Effector memory CD4-positive, alpha-beta T cell (primary cell): ENCODE results near the gene TCL1A.

Experiments
- DNase-seq, 3 donors: peaks; one replicate each; pipeline ENCODE4 v3.0.0-alpha.2; 2020
- H3K27ac ChIP-seq: 2 replicates; pipeline ENCODE4 v1.7.0; 2013; ENCODE audit warnings: mild to moderate bottlenecking, low read length, moderate library complexity; ENCODE audit not compliant: insufficient read depth, poor library complexity, severe bottlenecking
- H3K27me3 ChIP-seq: replicated peaks from 2 replicates; pipeline ENCODE4 v1.7.0; 2013; ENCODE audit warnings: mild to moderate bottlenecking, low read length; ENCODE audit not compliant: insufficient read depth, control insufficient read depth, poor library complexity, severe bottlenecking
- H3K36me3 ChIP-seq: 2 replicates; pipeline ENCODE4 v1.7.0; 2013; ENCODE audit warnings: mild to moderate bottlenecking, low read length, moderate library complexity; ENCODE audit not compliant: control insufficient read depth, insufficient read depth
- H3K4me1 ChIP-seq: 2 replicates; pipeline ENCODE4 v1.7.0; 2013; ENCODE audit warnings: low read length, mild to moderate bottlenecking; ENCODE audit not compliant: control insufficient read depth, insufficient read depth, poor library complexity, severe bottlenecking
- H3K4me3 ChIP-seq: 2 replicates; pipeline ENCODE4 v1.7.0; 2013; ENCODE audit warnings: low read length, low read depth, mild to moderate bottlenecking; ENCODE audit not compliant: insufficient read depth, poor library complexity, severe bottlenecking
- H3K9me3 ChIP-seq: 2 replicates; pipeline ENCODE4 v1.7.0; 2013; ENCODE audit warnings: mild to moderate bottlenecking, low read length, moderate library complexity; ENCODE audit not compliant: control insufficient read depth

TCL1A gene

GRCh38 chr14:95710106-95710505 is 3.8 kb downstream of the TCL1A start:
- no peak for DNase-seq
- Histone ChIP-seq H3K4me1 (no peaks in the 10 kb centered on the region), H3K9me3 (no peaks in the 10 kb centered on the region), H3K27me3 (no peaks in the 10 kb centered on the region), H3K4me3 (no peak overlapping the region), H3K27ac (no peak overlapping the region), H3K36me3 (no peaks in the 10 kb centered on the region)

- H3K9me3 ChIP-seq = no peaks in the 10 kb centered on the region
Measured at GRCh38 chr14:95707327-95707726, 6.6 kb downstream of the TCL1A start.

GRCh38 chr14:95705518-95705917 is 8.4 kb downstream of the TCL1A start:
- Histone ChIP-seq H3K9me3 (no peaks in the 10 kb centered on the region), H3K27me3 (no peaks in the 10 kb centered on the region), H3K27ac (no peak overlapping the region), H3K36me3 (no peaks in the 10 kb centered on the region), H3K4me1 (no peaks in the 10 kb centered on the region), H3K4me3 (no peak overlapping the region)
- no peak for DNase-seq

More at GRCh38 chr14:95707327-95707726, 6.6 kb downstream of the TCL1A start:
- no peak overlapping the region for H3K4me3 ChIP-seq
- H3K36me3 ChIP-seq = no peaks in the 10 kb centered on the region
- DNase-seq = no peak
- no peak overlapping the region for H3K27ac ChIP-seq
- H3K27me3 ChIP-seq = no peaks in the 10 kb centered on the region
- H3K4me1 ChIP-seq = no peaks in the 10 kb centered on the region

GRCh38 chr14:95703805-95704204 is 10.1 kb downstream of the TCL1A start:
- Histone ChIP-seq H3K4me1 (no peaks in the 10 kb centered on the region), H3K4me3 (no peak overlapping the region), H3K9me3 (no peaks in the 10 kb centered on the region), H3K27me3 (no peaks in the 10 kb centered on the region), H3K36me3 (no peaks in the 10 kb centered on the region), H3K27ac (no peak overlapping the region)
- no peak for DNase-seq

- no peaks in the 10 kb centered on the region for H3K9me3 ChIP-seq
- H3K4me1 ChIP-seq = no peaks in the 10 kb centered on the region
- no peak for DNase-seq
- no peak overlapping the region for H3K4me3 ChIP-seq
- no peak overlapping the region for H3K27ac ChIP-seq
- no peaks in the 10 kb centered on the region for H3K36me3 ChIP-seq
- no peaks in the 10 kb centered on the region for H3K27me3 ChIP-seq
Measured at GRCh38 chr14:95703341-95703740, 10.6 kb downstream of the TCL1A start.

- no peak overlapping the region for H3K27ac ChIP-seq
- no peaks in the 10 kb centered on the region for H3K27me3 ChIP-seq
- no peaks in the 10 kb centered on the region for H3K36me3 ChIP-seq
- H3K4me3 ChIP-seq = no peak overlapping the region
- no peaks in the 10 kb centered on the region for H3K4me1 ChIP-seq
- no peak for DNase-seq
- no peaks in the 10 kb centered on the region for H3K9me3 ChIP-seq
Measured at GRCh38 chr14:95701846-95702221, 12.1 kb downstream of the TCL1A start.

GRCh38 chr14:95700221-95700976 is 13.5 kb downstream of the TCL1A start:
- Histone ChIP-seq H3K9me3 (no peaks in the 10 kb centered on the region), H3K36me3 (no peaks in the 10 kb centered on the region), H3K4me1 (no peaks in the 10 kb centered on the region), H3K4me3 (no peak overlapping the region), H3K27ac (no peak overlapping the region), H3K27me3 (no peaks in the 10 kb centered on the region)
- no peak for DNase-seq

GRCh38 chr14:95699412-95699811 is 14.5 kb downstream of the TCL1A start:
- no peak overlapping the region for H3K27ac ChIP-seq
- H3K36me3 ChIP-seq = no peaks in the 10 kb centered on the region
- no peak for DNase-seq
- no peak overlapping the region for H3K4me3 ChIP-seq
- no peaks in the 10 kb centered on the region for H3K9me3 ChIP-seq
- no peaks in the 10 kb centered on the region for H3K27me3 ChIP-seq
- no peaks in the 10 kb centered on the region for H3K4me1 ChIP-seq

- DNase-seq = no peak
- Histone ChIP-seq H3K4me1 (no peaks in the 10 kb centered on the region), H3K4me3 (no peak overlapping the region), H3K36me3 (no peaks in the 10 kb centered on the region), H3K27me3 (no peaks in the 10 kb centered on the region), H3K9me3 (no peaks in the 10 kb centered on the region), H3K27ac (no peak overlapping the region)
Measured at GRCh38 chr14:95698287-95698686, 15.6 kb downstream of the TCL1A start.

GRCh38 chr14:95697764-95698163 is 16.2 kb downstream of the TCL1A start:
- DNase-seq = no peak
- H3K4me3 ChIP-seq = no peak overlapping the region
- no peak overlapping the region for H3K27ac ChIP-seq
- H3K27me3 ChIP-seq = no peaks in the 10 kb centered on the region
- no peaks in the 10 kb centered on the region for H3K4me1 ChIP-seq
- H3K9me3 ChIP-seq = no peaks in the 10 kb centered on the region
- no peaks in the 10 kb centered on the region for H3K36me3 ChIP-seq
